ENCODE data around the gene PRR35.

DNA sequence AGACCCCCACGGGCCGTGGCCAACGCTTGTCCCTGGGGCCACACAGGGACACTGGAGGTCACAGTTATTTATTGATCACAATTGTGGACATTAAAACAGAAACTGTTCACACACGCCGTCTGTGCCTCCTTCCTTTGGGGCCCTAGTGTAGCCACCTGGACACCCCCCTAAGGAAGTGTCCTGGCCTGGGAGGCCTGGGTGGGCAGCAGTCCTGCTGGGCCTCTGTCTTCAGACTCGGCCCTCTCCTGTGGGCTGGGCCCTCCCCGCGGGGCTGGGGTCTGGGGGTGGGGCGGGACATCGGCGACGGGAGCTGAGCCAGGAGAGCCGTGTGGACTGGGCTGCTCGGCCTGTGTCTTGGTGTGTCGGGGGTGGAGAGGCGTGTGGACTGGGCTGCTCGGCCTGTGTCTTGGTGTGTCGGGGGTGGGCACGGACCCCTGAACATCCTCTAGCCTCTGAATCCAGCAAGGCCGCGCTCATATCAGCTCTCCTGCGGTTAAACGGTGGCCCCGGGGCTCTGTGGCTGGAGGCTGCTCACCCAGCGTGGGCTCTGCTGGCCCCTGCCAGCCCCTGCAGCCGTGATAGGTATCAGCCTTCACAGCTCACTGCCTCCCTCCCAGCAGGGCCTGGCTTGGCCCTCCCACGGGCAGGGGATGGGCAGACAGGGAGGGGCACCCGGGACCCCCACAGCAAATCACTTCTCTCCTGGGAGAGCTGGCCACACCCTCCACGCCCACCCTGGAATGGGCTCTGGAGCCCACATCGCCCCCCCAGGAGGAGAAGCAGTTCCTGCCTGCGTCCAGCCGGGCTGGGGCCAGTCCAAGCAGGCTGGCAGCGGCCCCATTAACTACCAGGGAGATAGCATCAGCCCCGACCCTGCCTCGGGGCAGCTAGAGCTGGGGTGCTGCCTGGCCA lies 5.5 kb downstream of the PRR35 start:
- TF ChIP-seq, protein P1, sequence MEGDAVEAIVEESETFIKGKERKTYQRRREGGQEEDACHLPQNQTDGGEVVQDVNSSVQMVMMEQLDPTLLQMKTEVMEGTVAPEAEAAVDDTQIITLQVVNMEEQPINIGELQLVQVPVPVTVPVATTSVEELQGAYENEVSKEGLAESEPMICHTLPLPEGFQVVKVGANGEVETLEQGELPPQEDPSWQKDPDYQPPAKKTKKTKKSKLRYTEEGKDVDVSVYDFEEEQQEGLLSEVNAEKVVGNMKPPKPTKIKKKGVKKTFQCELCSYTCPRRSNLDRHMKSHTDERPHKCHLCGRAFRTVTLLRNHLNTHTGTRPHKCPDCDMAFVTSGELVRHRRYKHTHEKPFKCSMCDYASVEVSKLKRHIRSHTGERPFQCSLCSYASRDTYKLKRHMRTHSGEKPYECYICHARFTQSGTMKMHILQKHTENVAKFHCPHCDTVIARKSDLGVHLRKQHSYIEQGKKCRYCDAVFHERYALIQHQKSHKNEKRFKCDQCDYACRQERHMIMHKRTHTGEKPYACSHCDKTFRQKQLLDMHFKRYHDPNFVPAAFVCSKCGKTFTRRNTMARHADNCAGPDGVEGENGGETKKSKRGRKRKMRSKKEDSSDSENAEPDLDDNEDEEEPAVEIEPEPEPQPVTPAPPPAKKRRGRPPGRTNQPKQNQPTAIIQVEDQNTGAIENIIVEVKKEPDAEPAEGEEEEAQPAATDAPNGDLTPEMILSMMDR (IDR thresholded peaks at IDR 0.05): no peak
- TF ChIP-seq POLR2A (IDR thresholded peaks at IDR 0.05): no peak
- TF ChIP-seq POLR2AphosphoS5 (IDR thresholded peaks at IDR 0.05; ENCODE audit: insufficient read depth in 1 of 2, low read depth in 1 of 2): no peak
